Measurements from ENCODE around the gene KIAA0586.

The KIAA0586 gene

GRCh38 chr14:58599707-58600106 lies 172.2 kb downstream of the KIAA0586 start:
- DNase-seq: no peak
